Glutamatergic neuron (in vitro differentiated cells): ENCODE measurements around the gene GFY. TPM values are rescaled to one million over a fixed set of nuclear protein-coding genes. Genes with fewer than 3 reads are reported as not detected.

Source experiments
- DNase-seq: peaks from one replicate; pipeline ENCODE4 v3.0.0; 2022
- H3K27ac Mint-ChIP-seq: one replicate; pipeline ENCODE4 v1.8.0; 2020; ENCODE audit warnings: mild to moderate bottlenecking, mixed read lengths, inconsistent platforms; ENCODE audit not compliant: unreplicated experiment
- H3K27me3 Mint-ChIP-seq: one replicate; pipeline ENCODE4 v1.8.0; 2020; ENCODE audit warnings: mild to moderate bottlenecking, moderate library complexity, mixed read lengths, inconsistent platforms; ENCODE audit not compliant: unreplicated experiment
- H3K36me3 Mint-ChIP-seq: one replicate; pipeline ENCODE4 v1.8.0; 2020; ENCODE audit warnings: mild to moderate bottlenecking, mixed read lengths, inconsistent platforms; ENCODE audit not compliant: unreplicated experiment
- H3K4me1 Mint-ChIP-seq: one replicate; pipeline ENCODE4 v1.8.0; 2020; ENCODE audit warnings: mild to moderate bottlenecking, low read depth, mixed read lengths, inconsistent platforms; ENCODE audit not compliant: unreplicated experiment
- H3K4me3 Mint-ChIP-seq: one replicate; pipeline ENCODE4 v1.8.0; 2020; ENCODE audit warnings: mild to moderate bottlenecking, mixed read lengths, inconsistent platforms; ENCODE audit not compliant: unreplicated experiment
- H3K9me3 Mint-ChIP-seq: one replicate; pipeline ENCODE4 v1.8.0; 2020; ENCODE audit warnings: mild to moderate bottlenecking, moderate library complexity, mixed read lengths, inconsistent platforms; ENCODE audit not compliant: unreplicated experiment
- CTCF ChIP-seq: fragments of 200-600 bp; sonication (generic); IDR thresholded peaks from one replicate; pipeline ENCODE4 v1.5.0; 2021; ENCODE audit not compliant: partially characterized antibody, unreplicated experiment
- total RNA-seq: library from RNA; stranded (reverse); fragmentation: NEBNext Ultra II Directional; extraction: Animal tissue kit (Norgen Biotek cat#: 25700); gene quantifications from one replicate; pipeline ENCODE4 v1.2.1, GENCODE V29; 2021; ENCODE audit not compliant: unreplicated experiment

Gene GFY
- total RNA-seq, 1 donor from 2014 or later = 0.88 TPM

- TF ChIP-seq CTCF = no peak
- peaks cover 34% of the 10 kb centered on the region for H3K4me1 Mint-ChIP-seq
- H3K36me3 Mint-ChIP-seq = no peaks in the 10 kb centered on the region
- no peak for DNase-seq
- H3K27me3 Mint-ChIP-seq = peaks cover 31% of the 10 kb centered on the region
- peak within 1 kb of the TSS; percentile 88 for H3K4me3 Mint-ChIP-seq
- peaks cover 20% of the 10 kb centered on the region for H3K9me3 Mint-ChIP-seq
- H3K27ac Mint-ChIP-seq = peak within 1 kb of the TSS; percentile 24
Measured at GRCh38 chr19:49423071-49423984, 1.9 kb upstream of the GFY start, which contains the start of gene PTH2. PTH2 (minus strand) TSS chr19:49423441; CDS start chr19:49423339, 102 bp downstream.

- Mint-ChIP-seq H3K9me3 (peaks cover 21% of the 10 kb centered on the region), H3K27me3 (peaks cover 33% of the 10 kb centered on the region), H3K36me3 (no peaks in the 10 kb centered on the region), H3K27ac (peak overlapping the region; percentile 24), H3K4me3 (peak overlapping the region; percentile 79), H3K4me1 (peaks cover 36% of the 10 kb centered on the region)
- no peak for DNase-seq
- TF ChIP-seq CTCF = no peak
Measured at GRCh38 chr19:49423985-49424303, 1.2 kb upstream of the GFY start.

GRCh38 chr19:49425922-49426592, 869 bp downstream of the GFY start:
- H3K9me3 Mint-ChIP-seq = peaks cover 23% of the 10 kb centered on the region
- H3K27me3 Mint-ChIP-seq = peaks cover 43% of the 10 kb centered on the region
- TF ChIP-seq CTCF = no peak
- H3K27ac Mint-ChIP-seq = no peak overlapping the region
- peaks cover 7% of the 10 kb centered on the region for H3K36me3 Mint-ChIP-seq
- peaks cover 45% of the 10 kb centered on the region for H3K4me1 Mint-ChIP-seq
- peak overlapping the region; percentile 73 for H3K4me3 Mint-ChIP-seq
- DNase-seq = peak; percentile 66

GRCh38 chr19:49427339-49427738, 2.2 kb downstream of the GFY start:
- Mint-ChIP-seq H3K36me3 (peaks cover 7% of the 10 kb centered on the region), H3K4me3 (peak overlapping the region; percentile 53), H3K9me3 (peaks cover 22% of the 10 kb centered on the region), H3K27ac (no peak overlapping the region), H3K27me3 (peaks cover 42% of the 10 kb centered on the region), H3K4me1 (peaks cover 37% of the 10 kb centered on the region)
- DNase-seq = no peak
- TF ChIP-seq CTCF = no peak
